HepG2 (cell line): ENCODE measurements around the gene MSL2.
A peak's percentile ranks its signal among the peaks of the same experiment; 100 is the strongest.

Experiments used
- EZH2 ChIP-seq: conservative IDR thresholded peaks from 2 replicates; pipeline ENCODE4 v1.6.1; 2012; ENCODE audit warnings: mild to moderate bottlenecking, low read depth, low read length, moderate library complexity
- HCFC1 ChIP-seq: fragments of 150-350 bp; IDR thresholded peaks from 2 replicates; pipeline ENCODE4 v1.6.1; 2014; ENCODE audit warnings: low read depth, low read length
- POLR2A ChIP-seq, 2 experiments: IDR thresholded peaks; 2 replicates each; pipeline ENCODE4 v1.6.1; 2011; ENCODE audit warnings: low read depth in 2 of 2, low read length in 2 of 2, mild to moderate bottlenecking in 1 of 2, moderate library complexity in 1 of 2; ENCODE audit not compliant: insufficient read depth in 1 of 2
- PPARG ChIP-seq: conservative IDR thresholded peaks from 2 replicates; pipeline ENCODE4 v1.6.1; 2016; ENCODE audit warnings: missing biosample characterization, missing genetic modification reagents
- SALL2 ChIP-seq: sonication (generic); formaldehyde crosslinking; IDR thresholded peaks from 2 replicates; pipeline ENCODE4 v1.8.1; 2023; ENCODE audit warnings: mild to moderate bottlenecking, missing genetic modification reagents, inconsistent platforms
- SNAPC2 ChIP-seq: sonication (generic); formaldehyde crosslinking; IDR thresholded peaks from 2 replicates; pipeline ENCODE4 v1.8.1; 2022; ENCODE audit warnings: mild to moderate bottlenecking, missing genetic modification reagents
- TCF7L2 ChIP-seq: IDR thresholded peaks from 2 replicates; pipeline ENCODE4 v1.6.1; 2011; ENCODE audit warnings: mild to moderate bottlenecking, low read depth, low read length, moderate library complexity
- YY1 ChIP-seq: IDR thresholded peaks from 2 replicates; pipeline ENCODE4 v1.6.1; 2011; ENCODE audit warnings: low read length, low read depth, moderate library complexity, mild to moderate bottlenecking; ENCODE audit not compliant: insufficient read depth, insufficient replicate concordance
- ZNF772 ChIP-seq: sonication (generic); formaldehyde crosslinking; IDR thresholded peaks from 2 replicates; pipeline ENCODE4 v1.5.0; 2020; ENCODE audit warnings: mild to moderate bottlenecking, missing genetic modification reagents
- TF ChIP-seq, protein P1 (sequence below): sonication (generic); formaldehyde crosslinking; conservative IDR thresholded peaks from 2 replicates; pipeline ENCODE4 v1.4.0; 2020; ENCODE audit warnings: missing genetic modification reagents
- TF ChIP-seq, protein P2 (sequence below): sonication (generic); formaldehyde crosslinking; IDR thresholded peaks from 2 replicates; pipeline ENCODE4; 2020; ENCODE audit warnings: missing genetic modification reagents, mild to moderate bottlenecking, borderline replicate concordance
- TF ChIP-seq, protein P3 (sequence below): sonication (generic); formaldehyde crosslinking; IDR thresholded peaks from 2 replicates; pipeline ENCODE4 v1.8.1; 2023; ENCODE audit warnings: mild to moderate bottlenecking, missing genetic modification reagents, borderline replicate concordance

DNA sequence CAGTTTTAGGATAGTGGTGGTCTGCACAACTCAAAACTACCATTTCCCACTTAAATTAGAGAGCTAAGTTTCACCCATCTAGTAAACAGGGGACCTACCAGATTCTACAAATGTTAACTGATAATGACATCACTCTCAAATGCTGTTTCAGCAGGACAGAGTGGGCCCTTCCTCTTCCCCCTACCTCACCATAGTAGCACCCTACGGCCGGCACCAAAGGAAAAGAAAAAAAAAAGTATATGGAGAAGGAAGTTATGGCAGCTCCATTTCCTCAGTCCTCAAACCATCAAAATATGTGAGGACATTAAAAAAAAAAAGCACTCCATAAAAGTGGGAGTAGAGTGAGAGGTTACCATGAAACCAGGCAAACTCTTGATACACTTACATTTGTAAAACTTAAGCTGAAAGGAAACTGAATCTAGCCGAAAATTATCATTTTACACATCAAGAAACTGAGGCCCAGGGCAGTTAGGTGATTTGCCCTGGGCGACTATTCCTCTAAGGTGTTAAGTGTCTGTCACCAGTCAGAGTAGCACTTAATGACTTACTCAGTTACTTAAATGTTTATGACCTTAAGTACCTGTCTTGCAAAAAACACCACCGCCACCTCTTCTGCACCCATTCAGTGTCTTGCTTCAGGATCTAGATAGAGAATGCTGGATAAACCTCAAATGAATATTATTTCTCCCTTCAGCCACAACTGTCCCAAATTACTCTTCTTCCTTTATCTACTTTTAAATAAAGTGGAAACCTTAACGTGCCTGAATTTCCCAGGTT lies 2.7 kb downstream of the MSL2 start:
- no peak for TF ChIP-seq HCFC1
- TF ChIP-seq, protein P1, sequence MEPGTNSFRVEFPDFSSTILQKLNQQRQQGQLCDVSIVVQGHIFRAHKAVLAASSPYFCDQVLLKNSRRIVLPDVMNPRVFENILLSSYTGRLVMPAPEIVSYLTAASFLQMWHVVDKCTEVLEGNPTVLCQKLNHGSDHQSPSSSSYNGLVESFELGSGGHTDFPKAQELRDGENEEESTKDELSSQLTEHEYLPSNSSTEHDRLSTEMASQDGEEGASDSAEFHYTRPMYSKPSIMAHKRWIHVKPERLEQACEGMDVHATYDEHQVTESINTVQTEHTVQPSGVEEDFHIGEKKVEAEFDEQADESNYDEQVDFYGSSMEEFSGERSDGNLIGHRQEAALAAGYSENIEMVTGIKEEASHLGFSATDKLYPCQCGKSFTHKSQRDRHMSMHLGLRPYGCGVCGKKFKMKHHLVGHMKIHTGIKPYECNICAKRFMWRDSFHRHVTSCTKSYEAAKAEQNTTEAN (CRISPR knock-in tag): no peak
- no peak for TF ChIP-seq TCF7L2
- TF ChIP-seq YY1: no peak
- no peak for TF ChIP-seq ZNF772
- TF ChIP-seq EZH2: no peak
- TF ChIP-seq POLR2A (IDR thresholded peaks at IDR 0.05; ENCODE audit: insufficient read depth in 1 of 2, low read depth in 2 of 2, low read length in 2 of 2): no peak
- TF ChIP-seq, protein P2, sequence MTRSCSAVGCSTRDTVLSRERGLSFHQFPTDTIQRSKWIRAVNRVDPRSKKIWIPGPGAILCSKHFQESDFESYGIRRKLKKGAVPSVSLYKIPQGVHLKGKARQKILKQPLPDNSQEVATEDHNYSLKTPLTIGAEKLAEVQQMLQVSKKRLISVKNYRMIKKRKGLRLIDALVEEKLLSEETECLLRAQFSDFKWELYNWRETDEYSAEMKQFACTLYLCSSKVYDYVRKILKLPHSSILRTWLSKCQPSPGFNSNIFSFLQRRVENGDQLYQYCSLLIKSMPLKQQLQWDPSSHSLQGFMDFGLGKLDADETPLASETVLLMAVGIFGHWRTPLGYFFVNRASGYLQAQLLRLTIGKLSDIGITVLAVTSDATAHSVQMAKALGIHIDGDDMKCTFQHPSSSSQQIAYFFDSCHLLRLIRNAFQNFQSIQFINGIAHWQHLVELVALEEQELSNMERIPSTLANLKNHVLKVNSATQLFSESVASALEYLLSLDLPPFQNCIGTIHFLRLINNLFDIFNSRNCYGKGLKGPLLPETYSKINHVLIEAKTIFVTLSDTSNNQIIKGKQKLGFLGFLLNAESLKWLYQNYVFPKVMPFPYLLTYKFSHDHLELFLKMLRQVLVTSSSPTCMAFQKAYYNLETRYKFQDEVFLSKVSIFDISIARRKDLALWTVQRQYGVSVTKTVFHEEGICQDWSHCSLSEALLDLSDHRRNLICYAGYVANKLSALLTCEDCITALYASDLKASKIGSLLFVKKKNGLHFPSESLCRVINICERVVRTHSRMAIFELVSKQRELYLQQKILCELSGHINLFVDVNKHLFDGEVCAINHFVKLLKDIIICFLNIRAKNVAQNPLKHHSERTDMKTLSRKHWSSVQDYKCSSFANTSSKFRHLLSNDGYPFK (CRISPR knock-in tag): no peak
- TF ChIP-seq, protein P3, sequence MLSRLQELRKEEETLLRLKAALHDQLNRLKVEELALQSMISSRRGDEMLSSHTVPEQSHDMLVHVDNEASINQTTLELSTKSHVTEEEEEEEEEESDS (CRISPR knock-in tag): no peak
- TF ChIP-seq PPARG (CRISPR knock-in tag): 0 out of 2 replicates have a peak, but pooled peaks have one; percentile 3
- no peak for TF ChIP-seq SNAPC2 (CRISPR knock-in tag)
- no peak for TF ChIP-seq SALL2 (CRISPR knock-in tag)
